K562 (cell line): Measurements from ENCODE around the gene RMND5B. TPM values are rescaled to one million over a fixed set of nuclear protein-coding genes. Genes with fewer than 3 reads are reported as not detected.
"Not testable (repeated sequence)": the region's sequence is repeated elsewhere in the genome, so short reads cannot be mapped to it uniquely, and the experiment has no call there.

ENCODE experiments used
- ATAC-seq: fragments of 200-7000 bp; cut with Tn5 transposase; 3 replicates; pipeline ENCODE4 v1.9.1; 2020; ENCODE audit warnings: moderate library complexity
- BruUV-seq: library from RNA; stranded (reverse); fragments of 400-500 nt; replicated peaks from 2 replicates; lab custom pipeline; 2021; lab: Mats Ljungman, UMichigan
- CTCF ChIA-PET: fragments of 300-600 bp; formaldehyde crosslinking; extraction: SDS; loops from one replicate; lab custom pipeline; 2021; ENCODE audit warnings: low intra/inter-chr PET ratio; lab: Yijun Ruan, JAX
- POLR2A ChIA-PET: fragments of 300-600, 350-650 bp; sonication (Branson Sonifier 250); formaldehyde crosslinking; extraction: SDS; loops from one replicate; lab custom pipeline; 2021; ENCODE audit warnings: antibody characterized with exemption, inconsistent platforms; lab: Yijun Ruan, JAX
- DNase-seq, 4 experiments: peaks; one replicate each; pipeline versions ENCODE4 v3.0.0 to v3.0.0-alpha.2; 2011 to 2018; ENCODE audit warnings: low spot score in 3 of 4, mixed read lengths in 3 of 4; ENCODE audit errors: extremely low read depth in 1 of 4
- FAIRE-seq: peaks from 2 replicates; lab custom pipeline; 2011; peaks lifted over from hg19 to GRCh38; lab: Jason Lieb, UNC
- H2AFZ ChIP-seq: 2 replicates; pipeline ENCODE4 v1.6.0; 2011; ENCODE audit warnings: low read depth, low read length, control low read depth, inconsistent platforms
- H3K27ac ChIP-seq: fragments of 200-600 bp; 3 replicates; pipeline ENCODE4 v1.8.0; 2011; ENCODE audit warnings: low read depth, mild to moderate bottlenecking, control low read depth, inconsistent platforms, low read length, moderate library complexity, mixed read lengths; ENCODE audit errors: extremely low read depth
- H3K27me3 ChIP-seq, 2 experiments: fragments of 300-600 bp in 1 of 2; 2 replicates in 1 of 2; 3 replicates in 1 of 2; pipeline versions ENCODE4 v1.6.0 to v1.8.0; 2011; ENCODE audit warnings: inconsistent platforms in 2 of 2, low read length in 2 of 2, mild to moderate bottlenecking in 1 of 2, mixed read lengths in 1 of 2, moderate library complexity in 1 of 2; ENCODE audit not compliant: control insufficient read depth in 2 of 2, insufficient read depth in 2 of 2
- H3K36me3 ChIP-seq: fragments of 300-600 bp; 3 replicates; pipeline ENCODE4 v1.8.0; 2011; ENCODE audit warnings: mild to moderate bottlenecking, low read length, inconsistent platforms; ENCODE audit not compliant: control insufficient read depth, insufficient read depth
- H3K4me1 ChIP-seq, 2 experiments: fragments of 200-600 bp in 1 of 2; replicated peaks in 1 of 2; 2 replicates in 1 of 2; 3 replicates in 1 of 2; pipeline versions ENCODE4 v1.5.1 to v1.8.0; 2011; ENCODE audit warnings: inconsistent platforms in 2 of 2, low read length in 2 of 2, mild to moderate bottlenecking in 1 of 2, mixed read lengths in 1 of 2, moderate library complexity in 1 of 2; ENCODE audit not compliant: control insufficient read depth in 2 of 2, insufficient read depth in 2 of 2
- H3K4me2 ChIP-seq: 2 replicates; pipeline ENCODE4 v1.6.1; 2011; ENCODE audit warnings: low read length, control low read depth, inconsistent platforms, mixed read lengths; ENCODE audit not compliant: insufficient read depth
- H3K4me3 ChIP-seq: fragments of 200-600 bp; sonication (generic), shearing (Covaris generic); 2 replicates; pipeline ENCODE4 v1.5.1; 2016; ENCODE audit warnings: control low read depth, inconsistent platforms
- H3K79me2 ChIP-seq: fragments of 200-600 bp; 3 replicates; pipeline ENCODE4 v1.8.0; 2011; ENCODE audit warnings: low read length, inconsistent platforms; ENCODE audit not compliant: control insufficient read depth, insufficient read depth
- H3K9ac ChIP-seq, 2 experiments: 2 replicates each; pipeline versions ENCODE4 v1.6.0 to v1.6.1; 2011; ENCODE audit warnings: low read depth in 2 of 2, low read length in 2 of 2, control low read depth in 1 of 2, inconsistent platforms in 1 of 2, mild to moderate bottlenecking in 1 of 2, mixed read lengths in 1 of 2; ENCODE audit not compliant: insufficient read depth in 1 of 2
- H3K9me1 ChIP-seq: one replicate; pipeline ENCODE4 v1.6.0; 2011; ENCODE audit warnings: inconsistent platforms, mild to moderate bottlenecking, low read length, moderate library complexity; ENCODE audit not compliant: control insufficient read depth, insufficient read depth
- H3K9me3 ChIP-seq: replicated peaks from 2 replicates; pipeline ENCODE4 v1.5.1; 2011; ENCODE audit warnings: low read depth, low read length, inconsistent platforms; ENCODE audit not compliant: control insufficient read depth, insufficient read depth
- H4K20me1 ChIP-seq: replicated peaks from 2 replicates; pipeline ENCODE4 v1.6.1; 2011; ENCODE audit warnings: low read length, inconsistent platforms, mixed read lengths; ENCODE audit not compliant: control insufficient read depth, insufficient read depth
- ADNP ChIP-seq: fragments of 200-800 bp; sonication (Bioruptor generic); IDR thresholded peaks from 2 replicates; pipeline ENCODE4 v1.6.1; 2016; ENCODE audit warnings: missing genetic modification characterization, missing compliant biosample characterization
- ATF3 ChIP-seq, 2 experiments: fragments of 450-650 bp in 1 of 2; sonication (generic) in 1 of 2; formaldehyde crosslinking in 1 of 2; IDR thresholded peaks in 1 of 2; conservative IDR thresholded peaks in 1 of 2; 2 replicates each; pipeline versions ENCODE4 v1.6.1 to v1.8.1; 2016 to 2023; ENCODE audit warnings: mild to moderate bottlenecking in 2 of 2, moderate library complexity in 2 of 2, inconsistent platforms in 1 of 2, missing genetic modification reagents in 1 of 2
- CBX1 ChIP-seq: sonication (generic); IDR thresholded peaks from 2 replicates; pipeline ENCODE4 v1.6.1; 2016; ENCODE audit warnings: antibody characterized with exemption, low read depth, mild to moderate bottlenecking
- ELF2 ChIP-seq: fragments of 250-450 bp; sonication (Bioruptor Pico); IDR thresholded peaks from 2 replicates; pipeline ENCODE4 v1.5.0; 2021; ENCODE audit warnings: mild to moderate bottlenecking
- MYC ChIP-seq, 2 experiments: fragments of 250-450 bp in 1 of 2; sonication (Bioruptor Pico) in 1 of 2; IDR thresholded peaks; 2 replicates each; pipeline versions ENCODE4 v1.5.1 to v1.6.1; 2012 to 2021; ENCODE audit warnings: low read depth in 2 of 2, borderline replicate concordance in 1 of 2, improper control_type of control experiment in 1 of 2, low read length in 1 of 2, mild to moderate bottlenecking in 1 of 2, moderate library complexity in 1 of 2
- PBX2 ChIP-seq, 2 experiments: IDR thresholded peaks in 1 of 2; conservative IDR thresholded peaks in 1 of 2; 2 replicates each; pipeline ENCODE4 v1.6.1; 2016; ENCODE audit warnings: low read depth in 2 of 2, mild to moderate bottlenecking in 1 of 2, missing compliant biosample characterization in 1 of 2, missing genetic modification characterization in 1 of 2, moderate library complexity in 1 of 2
- VEZF1 ChIP-seq: fragments of 200-800 bp; sonication (Bioruptor generic); IDR thresholded peaks from 2 replicates; pipeline ENCODE4 v1.6.1; 2017; ENCODE audit warnings: missing genetic modification characterization, missing compliant biosample characterization
- ZBTB7A ChIP-seq: IDR thresholded peaks from 2 replicates; pipeline ENCODE4 v1.6.1; 2011; ENCODE audit warnings: low read depth, mild to moderate bottlenecking, low read length, moderate library complexity, borderline replicate concordance; ENCODE audit not compliant: control insufficient read depth
- ZNF316 ChIP-seq: fragments of 450-650 bp; IDR thresholded peaks from 2 replicates; pipeline ENCODE4 v1.6.1; 2016
- ZNF384 ChIP-seq: IDR thresholded peaks from 2 replicates; pipeline ENCODE4 v1.6.1; 2012; ENCODE audit warnings: low read depth, low read length, improper control_type of control experiment
- ZNF639 ChIP-seq, 2 experiments: fragments of 200-800 bp in 1 of 2; sonication (Bioruptor generic) in 1 of 2; sonication (generic) in 1 of 2; formaldehyde crosslinking in 1 of 2; IDR thresholded peaks in 1 of 2; conservative IDR thresholded peaks in 1 of 2; 2 replicates each; pipeline versions ENCODE4 v1.5.0 to v1.6.1; 2016 to 2020; ENCODE audit warnings: missing compliant biosample characterization in 1 of 2, missing genetic modification characterization in 1 of 2, missing genetic modification reagents in 1 of 2
- WGBS: fragments of 100-300 bp; shearing (Covaris generic); methylation state at CpG from one replicate; pipeline ENCODE4 v1.1.6; 2016; ENCODE audit warnings: low coverage, mixed read lengths; ENCODE audit not compliant: insufficient coverage; ENCODE audit errors: missing lambda C conversion rate; 5-methylcytosine and 5-hydroxymethylcytosine counted together
- in situ Hi-C: fragments of 300-500 bp; cut with MboI; formaldehyde crosslinking; loops from 4 replicates; pipeline ENCODE4 v1.15.0; 2018; ENCODE audit warnings: inconsistent platforms, mixed read lengths
- intact Hi-C: fragments of 100-400 bp; cut with micrococcal nuclease; formaldehyde crosslinking; loops from 2 replicates; pipeline ENCODE4 v1.14.2; 2022
- polyA plus RNA-seq, 8 experiments: library from polyadenylated mRNA; depleted of rRNA in 4 of 8; stranded (reverse) in 5 of 8; unstranded in 3 of 8; fragments of >200 nt; fragmentation: Nextera tagmentation in 2 of 8; fragmentation: Illumina TruSeq in 1 of 8; extraction: Ambion mirVana in 2 of 8; extraction: Trizol in 1 of 8; gene quantifications; 2 replicates each; pipeline versions ENCODE4 v1.2.1 to v1.2.3, GENCODE V29; 2011 to 2014; ENCODE audit warnings: inconsistent platforms in 1 of 8, missing spikeins in 1 of 8
- total RNA-seq, 7 experiments: library from RNA; depleted of rRNA in 6 of 7; stranded (reverse); fragments of >200 nt in 6 of 7; fragmentation: Illumina TruSeq in 2 of 7; extraction: Trizol in 2 of 7; gene quantifications; 2 replicates each; pipeline versions ENCODE4 v1.2.1 to v1.2.3, GENCODE V29; 2011 to 2021; ENCODE audit warnings: low replicate concordance in 1 of 7

Gene RMND5B
- total and polyA plus RNA-seq, 9 of the 15 experiments (the other 6 are each of a cell fraction or from before 2014, with no cell fraction given) = 2.6 to 57.0 (median 28.3) TPM

DNA sequence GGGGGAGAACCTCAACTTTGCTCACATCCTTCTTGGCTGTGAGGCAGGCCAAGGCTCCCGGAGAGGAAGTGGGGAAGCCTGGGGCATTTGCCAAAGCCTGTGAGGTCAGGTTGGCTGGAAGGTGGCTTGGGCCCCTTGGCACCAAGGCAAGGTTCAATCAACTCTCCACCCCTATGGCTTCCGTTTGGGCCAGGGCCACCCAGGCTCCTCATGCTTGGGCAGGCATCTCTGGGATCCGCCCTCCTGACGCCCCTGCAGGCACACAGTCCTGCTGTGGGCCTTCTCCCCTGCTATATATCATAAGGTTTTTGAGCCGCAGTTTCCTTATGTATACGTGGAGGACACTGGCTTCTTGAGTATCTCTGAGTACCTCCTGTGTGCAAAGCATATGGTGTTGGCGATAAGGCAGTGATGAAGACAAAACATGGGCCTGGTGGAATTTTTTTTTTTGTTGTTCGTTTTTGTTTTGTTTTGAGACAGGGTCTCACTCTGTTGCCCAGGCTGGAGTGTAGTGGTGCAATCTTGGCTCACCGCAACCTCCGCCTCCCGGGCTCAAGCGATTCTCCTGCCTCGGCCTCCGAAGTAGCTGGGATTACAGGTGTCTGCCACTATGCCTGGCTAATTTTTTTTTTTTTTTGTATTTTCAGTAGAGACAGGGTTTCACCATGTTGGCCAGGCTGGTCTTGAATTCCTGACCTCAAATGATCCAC, 3.4 kb upstream of the RMND5B start:
- POLR2A ChIA-PET = interaction anchor here (0.9 kb wide), 2 partner anchors 14 to 52 kb away, joined by 3 to 4 read pairs; partner anchors contain the start of gene N4BP3
- TF ChIP-seq ZNF316 (peak; percentile 17; the same call in 1 of the 2 replicates), ZNF384 (peak; percentile 96), ZNF639 (CRISPR knock-in tag; conservative IDR thresholded peaks at IDR 0.05 in 1 of 2, IDR thresholded peaks at IDR 0.05 in 1 of 2) (peak in 1 of 2 experiments; percentile 31; a peak in 1 of 4 replicates), ADNP (tag) (peak; percentile 88), VEZF1 (CRISPR knock-in tag) (peak; percentile 53; the same call in 1 of the 2 replicates), PBX2 (tag; conservative IDR thresholded peaks at IDR 0.05; ENCODE audit: low read depth) (peak; percentile 86), MYC (IDR thresholded peaks at IDR 0.05; ENCODE audit: low read depth, low read length) (peak; percentile 75), ATF3 (IDR thresholded peaks at IDR 0.05) (peak; percentile 53; the same call in 1 of the 2 replicates), ZBTB7A (peak; percentile 85; the same call in 1 of the 2 replicates), ELF2 (CRISPR knock-in tag) (peak; percentile 65; the same call in 1 of the 2 replicates), CBX1 (0 out of 2 replicates have a peak, but pooled peaks have one; percentile 63)
- TF ChIP-seq PBX2 (CRISPR knock-in tag; IDR thresholded peaks at IDR 0.05; ENCODE audit: low read depth); MYC (CRISPR knock-in tag; IDR thresholded peaks at IDR 0.05; ENCODE audit: borderline replicate concordance, low read depth); ATF3 (CRISPR knock-in tag; conservative IDR thresholded peaks at IDR 0.05): not testable (repeated sequence)

More for the DNA sequence above, 3.4 kb upstream of the RMND5B start:
- BruUV-seq, H4K20me1 ChIP-seq, H3K4me3 ChIP-seq, H3K9me1 ChIP-seq, CTCF ChIA-PET, in situ Hi-C loops, H3K9me3 ChIP-seq, H3K27me3 ChIP-seq: not testable (repeated sequence)
- Histone ChIP-seq H3K9ac (peak overlapping the region; percentile 60 to 84), H2AFZ (peak overlapping the region; percentile 75), H3K4me1 (peaks cover 31 to 74% of the 10 kb centered on the region in 2 experiments), H3K27ac (peak overlapping the region; percentile 88), H3K79me2 (peaks cover 24% of the 10 kb centered on the region), H3K36me3 (peaks cover 11% of the 10 kb centered on the region; the same call in 2 of the 3 replicates), H3K4me2 (peak overlapping the region; percentile 57)
- peak; percentile 77 for ATAC-seq
- FAIRE-seq = peak; percentile 98
- intact Hi-C loops = loop anchor here (1.0 kb wide), 1 partner anchor 14 kb away; the partner anchor contains the start of gene N4BP3
- peak; percentile 70 to 94 (median 78) for DNase-seq
- 7% methylated on average over 14 of the region's 14 CpGs for WGBS
